Cortex of kidney (tissue), 1 donor: Measurements from ENCODE around the gene LTBR.
"Not testable (repeated sequence)": the region's sequence is repeated elsewhere in the genome, so short reads cannot be mapped to it uniquely, and the experiment has no call there.

Source experiments
- DNase-seq: peaks from one replicate; lab custom pipeline; 2025; lab: John Stamatoyannopoulos, UW

The LTBR gene

DNA sequence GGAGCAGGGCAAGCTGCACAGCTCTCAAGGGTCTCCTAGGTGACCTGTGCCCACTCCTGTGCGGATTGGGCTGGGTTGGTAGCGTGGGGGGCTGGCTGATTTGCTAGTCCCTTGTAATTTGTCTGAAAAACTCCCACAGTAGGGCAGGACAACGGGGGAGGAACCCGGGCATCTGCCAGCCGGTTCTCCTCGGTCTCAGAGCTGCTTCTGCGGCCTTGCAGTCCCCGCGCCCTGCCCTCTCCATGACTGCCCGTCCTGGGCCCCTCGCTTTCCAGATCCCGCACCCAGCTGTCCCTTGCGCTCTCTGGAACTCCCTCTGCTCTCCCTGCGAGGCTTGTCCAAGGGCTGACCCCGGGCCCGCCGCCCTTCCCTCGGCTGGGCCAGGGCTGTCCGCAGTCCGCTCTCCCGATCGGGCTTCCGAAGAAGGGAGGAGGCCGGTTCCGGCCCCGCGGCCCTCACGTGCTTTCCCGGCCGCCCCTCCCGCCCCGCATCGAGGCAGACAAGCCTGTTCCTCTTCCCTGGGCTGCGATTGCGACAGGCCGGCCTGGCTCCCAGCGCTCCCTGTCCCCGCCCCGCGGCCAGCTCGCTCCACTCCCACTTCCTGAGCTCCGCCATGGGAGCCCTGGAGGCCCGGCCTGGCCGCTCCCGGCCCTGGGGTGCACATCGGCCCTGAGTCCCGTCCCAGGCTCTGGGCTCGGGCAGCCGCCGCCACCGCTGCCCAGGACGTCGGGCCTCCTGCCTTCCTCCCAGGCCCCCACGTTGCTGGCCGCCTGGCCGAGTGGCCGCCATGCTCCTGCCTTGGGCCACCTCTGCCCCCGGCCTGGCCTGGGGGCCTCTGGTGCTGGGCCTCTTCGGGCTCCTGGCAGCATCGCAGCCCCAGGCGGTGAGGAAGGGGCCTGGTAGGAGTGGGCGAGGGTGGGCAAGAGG lies at the start of gene LTBR:
Gene LTBR, plus strand, starts transcription at position 591 of the 927 bp plus-strand sequence. Its CDS starts 197 bp downstream, at position 788.
- DNase-seq: peak; percentile 86

- DNase-seq: no peak
Observed at GRCh38 chr12:6334359-6334758, 49.6 kb upstream of the LTBR start.

DNA sequence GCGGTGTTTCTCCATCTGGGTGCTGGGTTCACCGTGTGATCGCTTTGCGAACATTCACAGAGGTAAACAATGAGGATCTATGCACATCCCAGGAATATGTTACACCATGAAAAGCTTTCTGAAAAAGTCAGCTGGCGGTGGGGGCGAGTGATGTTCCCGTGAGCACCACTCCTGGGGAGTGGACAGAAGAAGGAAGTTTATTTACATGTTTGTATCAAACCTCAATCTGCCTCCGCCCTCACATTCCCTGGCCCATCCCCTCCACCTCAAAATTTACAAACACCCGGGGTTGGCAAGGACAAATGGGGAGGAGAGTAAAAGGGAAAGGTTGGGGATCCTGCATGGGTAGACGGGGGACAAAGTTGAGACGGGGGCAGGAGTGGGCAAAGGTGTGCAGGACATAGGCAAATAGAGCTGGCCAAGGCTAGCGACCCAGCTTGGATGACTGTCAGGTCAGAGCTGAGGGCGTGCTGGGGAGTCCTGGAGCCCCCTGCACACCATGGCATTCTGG lies 49.0 kb upstream of the LTBR start:
- no peak for DNase-seq

GRCh38 chr12:6335451-6336078 lies 48.4 kb upstream of the LTBR start:
- DNase-seq: no peak

- DNase-seq: peak; percentile 57
Observed at GRCh38 chr12:6336079-6336888, 47.7 kb upstream of the LTBR start.

DNA sequence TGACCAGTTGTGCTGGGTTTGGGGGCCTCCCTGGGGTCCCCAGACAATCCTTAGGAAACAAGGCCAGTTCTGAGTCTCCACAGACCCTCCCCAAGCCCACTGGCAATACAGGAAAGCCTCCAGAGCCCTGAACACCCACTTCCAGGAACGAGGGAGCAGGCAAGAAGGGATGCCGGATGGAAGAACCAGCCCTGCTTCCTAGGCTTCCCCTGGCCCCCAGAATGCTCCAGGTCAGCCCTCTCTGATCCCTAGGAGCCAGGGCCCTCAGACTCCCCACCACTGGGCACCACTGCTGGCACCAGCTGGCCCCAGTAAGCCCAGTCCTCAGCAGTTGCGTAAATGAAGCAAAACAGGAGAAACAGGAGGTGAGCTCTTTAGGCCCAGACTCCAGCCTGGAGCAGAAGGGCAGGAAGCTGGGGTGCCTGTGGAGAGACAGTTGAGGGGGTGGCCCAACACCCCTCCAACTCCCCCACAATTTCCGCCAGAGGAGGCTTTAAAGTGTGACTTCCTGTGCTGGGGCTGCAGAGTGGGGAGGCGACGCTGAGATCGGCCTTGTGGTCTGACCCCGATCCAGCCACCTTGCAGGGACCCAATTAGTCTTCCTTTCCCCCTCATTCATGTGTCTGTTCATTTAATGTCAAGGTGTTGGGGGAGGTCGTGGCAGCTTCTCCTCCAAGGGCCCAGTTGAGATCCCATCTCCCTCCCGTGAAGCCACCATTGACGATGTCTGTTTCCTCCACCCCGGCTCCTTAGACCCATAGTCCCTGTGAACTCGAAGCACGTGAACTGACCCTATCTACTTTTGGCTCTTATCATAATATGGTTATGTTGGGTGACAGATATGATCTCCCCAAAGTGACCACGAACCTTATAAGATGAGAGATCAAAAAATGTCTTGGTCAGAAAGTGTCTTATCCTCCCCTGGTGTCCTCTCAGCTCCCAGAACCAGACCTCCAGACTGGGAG lies 46.8 kb upstream of the LTBR start:
- DNase-seq: no peak

GRCh38 chr12:6337958-6338433 lies 46.0 kb upstream of the LTBR start:
- no peak for DNase-seq

- not testable (repeated sequence) for DNase-seq
Observed at GRCh38 chr12:6338536-6338935, 45.4 kb upstream of the LTBR start.

DNA sequence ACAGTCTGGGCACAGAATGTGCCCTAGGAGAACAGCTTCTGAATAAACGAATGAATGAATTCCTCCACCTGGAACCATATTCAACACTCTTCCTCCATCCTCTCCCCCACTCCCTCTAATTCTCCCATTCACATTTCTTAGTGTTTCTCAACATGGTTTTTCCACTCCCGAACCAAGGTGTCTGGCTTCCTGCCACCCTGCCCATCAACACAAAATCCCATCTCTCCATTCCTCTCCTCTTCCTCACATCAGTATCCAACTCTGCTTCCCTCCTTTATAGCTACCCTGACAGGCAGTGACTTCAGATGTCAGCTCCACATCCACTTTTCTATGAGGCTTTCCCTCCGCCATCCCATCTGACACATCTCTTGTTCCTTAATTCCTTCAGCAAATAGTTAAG lies 45.0 kb upstream of the LTBR start:
- no peak for DNase-seq

- no peak for DNase-seq
Observed at GRCh38 chr12:6340032-6340638, 43.8 kb upstream of the LTBR start.

DNA sequence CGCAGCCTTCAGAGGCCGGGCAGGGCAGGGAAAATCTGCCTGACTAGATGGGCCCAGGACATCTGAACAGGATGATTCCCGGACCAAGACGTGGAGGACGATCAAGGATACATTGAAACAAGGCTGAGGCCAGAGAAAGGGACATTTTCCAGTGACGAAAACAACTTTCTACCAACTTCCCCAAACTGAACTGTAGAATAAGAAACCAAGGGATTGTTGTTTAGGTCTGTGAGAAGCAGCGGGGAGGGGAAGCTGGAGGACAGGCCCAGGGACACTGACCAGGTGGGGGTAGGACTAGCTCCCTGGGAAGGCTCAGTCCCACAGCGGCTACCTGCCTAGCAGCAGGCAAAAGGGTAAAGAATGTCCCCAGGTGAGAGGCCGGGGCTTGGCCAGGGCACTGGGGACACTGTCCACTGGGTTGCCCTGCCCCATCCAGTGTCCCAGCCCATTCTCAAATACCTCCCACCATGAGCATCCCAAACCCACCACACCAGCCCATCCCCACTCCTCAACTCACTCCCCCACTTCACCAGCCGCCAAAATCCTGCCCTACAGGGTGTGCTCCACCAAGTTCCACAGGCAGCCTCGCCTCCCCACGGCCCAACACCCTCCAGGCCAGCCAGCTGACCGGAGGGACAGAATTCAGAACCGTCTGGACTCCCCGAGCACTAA lies 43.1 kb upstream of the LTBR start:
- no peak for DNase-seq

- DNase-seq: no peak
Observed at GRCh38 chr12:6341417-6342139, 42.4 kb upstream of the LTBR start, which contains the start of gene TNFRSF1A. TSS of gene TNFRSF1A (minus strand) at chr12:6342076. CDS start at chr12:6341814, 262 bp downstream.

DNA sequence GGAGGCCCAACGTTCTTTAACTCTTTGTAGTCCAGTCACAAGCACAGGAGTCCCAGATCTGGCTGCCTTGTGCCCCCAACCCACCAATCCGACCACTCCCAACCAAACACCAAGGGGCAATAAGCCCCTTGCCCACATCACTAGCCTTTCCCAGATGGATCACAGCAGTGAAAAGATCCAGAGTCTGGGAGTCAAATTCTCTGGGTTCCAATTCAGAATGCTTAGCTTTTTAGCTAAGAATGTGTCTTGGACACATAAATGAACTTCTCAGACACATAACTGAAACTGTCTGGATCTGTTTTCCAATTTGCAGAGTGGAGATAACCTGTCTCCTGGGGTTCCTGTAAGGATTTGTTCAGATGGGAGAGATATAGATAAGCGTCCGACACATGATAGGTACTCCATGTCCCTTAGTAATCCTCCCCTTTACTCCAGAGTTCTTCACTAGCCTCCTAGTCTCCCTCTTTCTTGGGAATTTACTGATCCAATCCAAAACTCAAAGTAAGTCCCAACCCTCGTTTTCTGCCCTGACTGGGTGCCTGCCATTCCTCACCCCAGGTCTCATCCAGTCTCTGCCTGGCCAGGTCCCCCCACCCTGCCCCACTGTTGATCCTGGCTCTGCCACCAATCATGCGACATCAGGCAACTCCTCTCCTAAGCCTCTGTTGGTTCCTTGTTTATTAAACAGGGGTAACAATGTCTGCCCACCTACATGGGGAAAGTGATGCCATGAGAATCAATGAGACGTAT lies 41.6 kb upstream of the LTBR start:
- no peak for DNase-seq

DNA sequence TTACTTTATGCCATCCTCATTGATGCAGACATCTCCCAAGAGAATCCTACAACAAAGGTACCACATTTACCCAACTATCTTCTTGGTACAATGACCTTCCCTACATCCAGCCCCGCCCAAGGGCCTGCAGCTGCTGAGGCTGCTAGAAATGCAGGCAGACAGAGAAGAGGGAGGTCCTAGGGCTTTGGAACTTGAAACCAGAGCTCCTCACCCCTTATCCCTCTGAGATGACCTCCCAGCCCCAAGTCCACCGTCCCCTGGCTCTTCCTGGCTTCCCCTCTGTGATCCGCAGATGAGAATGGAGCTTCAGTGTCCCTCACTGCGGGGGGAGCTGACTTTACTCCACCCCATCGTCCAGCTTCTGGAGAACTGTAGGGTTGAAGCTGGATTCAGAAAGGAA lies 40.4 kb upstream of the LTBR start:
- no peak for DNase-seq

GRCh38 chr12:6344101-6344660 lies 39.8 kb upstream of the LTBR start:
- not testable (repeated sequence) for DNase-seq

DNA sequence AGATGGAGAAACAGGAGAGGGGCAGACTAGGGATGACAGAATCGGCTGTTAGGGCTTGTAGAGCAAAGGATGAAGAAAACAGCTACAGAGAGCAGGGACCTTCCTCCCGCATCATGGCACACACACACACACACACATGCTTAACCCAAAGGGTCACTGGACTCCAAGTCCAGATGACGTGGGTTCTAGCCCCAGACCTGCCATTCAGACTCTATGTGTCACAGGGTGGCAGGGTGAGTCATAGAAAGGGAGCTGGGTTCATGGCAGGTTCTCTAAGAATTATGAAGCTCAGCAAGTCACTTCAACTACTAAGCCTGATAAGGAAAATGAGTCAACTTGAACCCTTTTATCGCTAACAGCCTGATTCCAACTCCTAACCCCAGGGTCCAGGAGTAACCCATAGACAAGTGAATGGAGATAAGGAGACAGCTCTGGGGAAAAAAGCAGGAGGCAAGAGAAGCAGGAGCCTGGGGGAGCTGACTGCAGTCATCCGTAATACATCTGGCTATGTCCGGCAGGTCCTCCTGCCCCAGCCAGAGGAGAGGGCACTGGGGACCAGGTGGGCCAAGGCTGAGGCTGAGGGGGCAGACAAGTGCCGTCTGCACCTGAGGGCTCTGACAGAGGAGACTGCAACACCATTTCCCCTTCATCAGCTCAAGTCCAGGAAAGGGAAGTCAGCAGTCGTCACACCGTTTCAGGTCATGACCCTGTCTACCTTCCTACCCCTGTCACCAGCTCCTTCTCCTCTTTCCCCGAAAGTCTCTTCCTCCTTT lies 38.5 kb upstream of the LTBR start:
- no peak for DNase-seq

GRCh38 chr12:6346235-6346832 lies 37.6 kb upstream of the LTBR start:
- no peak for DNase-seq
